Islet precursor cell (in vitro differentiated cells): ENCODE data around the gene MTUS2.

ENCODE experiments used
- DNase-seq: peaks from one replicate; pipeline ENCODE4 v3.0.0-alpha.2; 2018

MTUS2 gene

DNA sequence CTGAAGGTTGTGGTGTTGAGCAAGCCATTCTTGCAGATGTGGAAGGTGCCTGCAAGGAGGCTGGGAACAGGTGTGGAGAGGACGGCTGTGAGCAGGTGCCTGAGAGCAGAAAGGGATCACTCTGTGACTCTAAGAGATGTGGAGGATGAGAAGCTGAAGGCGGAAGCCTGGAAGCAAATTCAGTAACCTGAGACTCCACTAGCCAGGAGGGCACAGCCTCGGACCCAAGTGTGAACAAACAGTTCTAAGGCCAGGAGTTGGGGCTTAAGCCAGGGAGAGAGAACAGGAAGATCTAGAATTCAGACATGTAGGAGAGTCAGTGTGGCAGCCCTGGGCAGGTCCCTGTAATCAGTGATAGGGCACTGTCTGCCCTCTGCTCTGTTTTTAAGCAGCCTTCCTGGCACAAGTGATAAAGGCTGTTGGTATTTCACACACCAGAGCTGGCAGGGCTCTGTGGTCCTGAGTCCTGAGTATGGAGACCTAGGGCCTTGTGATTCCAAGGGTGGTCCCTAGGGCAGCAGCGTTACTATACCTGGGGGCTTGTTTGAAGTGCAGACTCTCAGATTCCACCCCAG, 644.1 kb downstream of the MTUS2 start:
- peak; percentile 48 for DNase-seq

GRCh38 chr13:29465741-29466293, 645.7 kb downstream of the MTUS2 start:
- peak; percentile 66 for DNase-seq

GRCh38 chr13:29471551-29471950, 651.4 kb downstream of the MTUS2 start:
- no peak for DNase-seq

DNA sequence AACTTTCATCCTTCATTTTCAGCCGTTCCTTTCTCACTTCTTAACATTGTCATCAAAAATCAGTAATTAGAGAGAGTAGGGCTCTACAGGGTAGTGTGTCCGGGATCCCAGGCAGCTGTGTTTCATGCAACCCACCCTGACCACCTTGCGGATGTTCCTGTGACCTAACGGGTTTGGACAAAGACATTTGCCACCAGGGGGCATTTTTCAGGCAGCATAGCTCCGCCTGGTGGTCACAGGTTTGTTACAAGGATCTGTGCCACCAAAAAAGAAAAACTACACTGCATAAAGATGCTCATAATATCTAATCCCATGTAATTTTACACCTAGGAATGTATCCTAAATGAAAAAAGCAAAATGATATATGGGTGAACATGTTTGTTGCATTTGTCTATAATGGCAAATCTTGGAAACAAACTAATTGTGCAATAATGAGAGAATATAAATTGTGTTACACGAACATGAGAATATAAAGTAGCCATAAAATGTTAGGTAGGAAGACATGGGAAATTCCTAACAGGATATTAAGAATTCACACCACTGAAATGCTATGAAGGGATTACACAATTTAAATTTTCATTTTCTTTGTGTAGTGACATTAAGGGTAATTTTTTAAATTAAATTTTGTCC, 652.3 kb downstream of the MTUS2 start:
- DNase-seq = peak; percentile 76

DNA sequence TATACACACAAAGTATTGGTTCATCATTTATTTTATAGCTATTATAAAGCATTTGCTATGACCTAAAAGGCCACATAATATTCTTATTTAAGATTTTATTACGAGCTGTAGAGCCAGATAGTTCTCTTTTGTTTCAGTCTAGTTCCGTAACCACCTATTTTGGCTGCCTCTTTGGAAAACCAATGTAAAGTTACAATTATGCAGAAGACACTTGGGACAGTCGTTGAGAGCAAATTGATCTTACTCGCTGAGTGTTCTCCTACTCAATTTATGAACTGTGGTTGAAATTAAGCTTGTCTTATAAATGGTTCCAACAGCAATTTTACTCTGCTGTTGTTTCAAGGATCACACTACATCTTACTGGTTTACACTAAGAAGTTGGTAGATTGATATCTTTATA, 653.0 kb downstream of the MTUS2 start:
- no peak for DNase-seq

DNA sequence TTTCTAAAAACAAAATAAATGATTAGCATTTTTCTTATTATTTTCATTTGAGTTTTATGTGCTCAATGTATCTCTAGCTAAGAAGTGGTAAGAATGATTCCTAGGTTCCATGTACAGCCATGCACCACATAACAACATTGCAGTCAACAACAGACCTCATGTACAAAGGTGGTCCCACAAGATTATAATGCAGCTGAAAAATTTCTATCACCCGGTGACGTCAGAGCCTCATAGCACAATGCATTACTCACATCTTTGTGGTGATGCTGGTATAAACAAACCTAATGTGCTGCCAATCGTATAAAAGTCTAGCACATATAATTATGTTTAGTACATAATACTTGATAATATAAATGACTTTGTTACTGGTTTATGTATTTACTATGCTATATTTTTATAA, 654.9 kb downstream of the MTUS2 start:
- no peak for DNase-seq

DNA sequence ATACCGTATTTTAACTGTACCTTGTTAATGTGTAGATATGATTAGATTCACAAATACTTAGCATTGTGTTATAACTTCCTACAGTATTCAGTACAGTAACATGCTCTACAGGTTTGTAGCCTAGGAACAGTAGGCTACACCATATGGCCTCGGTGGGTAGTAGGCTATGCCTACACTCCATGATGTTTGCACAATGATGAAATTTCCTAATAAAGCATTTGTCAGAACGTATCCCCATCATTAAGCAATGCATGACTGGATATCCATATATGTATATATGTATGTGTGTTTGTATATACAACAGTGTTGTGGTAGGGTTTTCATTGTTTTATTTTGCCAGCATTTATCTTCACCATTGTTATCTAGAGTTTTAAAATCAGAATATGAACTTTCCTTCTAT, 655.9 kb downstream of the MTUS2 start:
- DNase-seq = no peak

- no peak for DNase-seq
Measured at GRCh38 chr13:29479716-29480492, 659.8 kb downstream of the MTUS2 start.

GRCh38 chr13:29480893-29481525, 660.9 kb downstream of the MTUS2 start:
- no peak for DNase-seq

DNA sequence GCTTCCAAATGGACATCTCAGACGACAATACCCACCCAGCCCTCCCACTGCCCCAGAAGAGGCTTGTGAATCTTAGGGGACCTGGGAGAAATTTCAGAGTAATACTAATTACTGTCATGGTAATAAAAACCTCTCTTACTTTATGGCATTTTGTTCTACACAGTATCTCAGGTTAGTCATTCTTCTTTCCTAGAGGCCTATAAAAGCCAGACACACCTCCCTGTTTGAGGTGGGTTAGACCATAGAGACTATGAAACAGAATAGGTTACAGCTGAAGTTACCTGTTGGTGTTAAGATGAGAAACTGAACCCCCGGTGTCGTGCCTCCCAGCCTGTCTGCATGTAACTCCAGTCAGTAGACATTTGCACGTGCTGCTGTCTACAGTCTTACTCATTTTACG, 661.5 kb downstream of the MTUS2 start:
- no peak for DNase-seq

- DNase-seq = no peak
Measured at GRCh38 chr13:29482504-29482903, 662.4 kb downstream of the MTUS2 start.

DNA sequence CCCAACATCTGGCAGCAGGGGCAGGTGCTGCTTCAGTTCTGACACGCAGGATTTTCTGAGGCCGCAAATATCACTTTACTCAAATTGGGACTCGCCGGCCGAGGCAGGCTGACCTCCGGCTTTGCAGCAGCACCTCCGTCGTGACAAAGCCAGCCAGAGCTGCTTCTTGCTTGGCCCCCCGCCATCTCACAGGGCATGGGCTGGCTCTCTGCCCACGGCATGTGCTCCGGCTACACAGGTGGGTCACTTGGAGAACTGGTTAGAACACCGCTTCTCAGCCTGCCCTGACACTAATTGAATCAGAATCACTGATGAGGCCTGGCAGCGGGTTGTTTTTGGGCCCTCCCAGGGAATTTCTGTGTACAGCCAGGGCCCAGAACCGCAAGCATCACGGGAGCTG, 663.1 kb downstream of the MTUS2 start:
- DNase-seq = no peak

DNA sequence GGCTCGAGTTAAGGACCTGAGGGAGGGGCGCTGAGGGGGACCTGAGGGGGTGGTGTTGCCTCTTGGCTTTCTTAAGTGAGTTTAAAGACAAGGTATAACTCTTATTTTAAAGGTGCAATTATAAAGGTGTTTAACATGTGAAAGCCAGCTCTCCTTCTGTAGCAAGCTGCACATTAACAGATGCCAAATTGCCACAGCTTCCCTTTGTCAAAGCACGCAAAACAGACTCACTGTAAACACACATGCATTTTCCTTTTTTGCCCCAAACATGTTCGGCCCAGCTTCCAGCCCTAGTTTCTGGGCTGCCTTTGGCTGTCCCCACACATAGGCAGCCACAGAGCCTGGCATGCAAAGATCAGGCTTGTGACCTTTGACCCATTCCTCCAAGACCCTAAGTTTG, 663.5 kb downstream of the MTUS2 start:
- DNase-seq = no peak

DNA sequence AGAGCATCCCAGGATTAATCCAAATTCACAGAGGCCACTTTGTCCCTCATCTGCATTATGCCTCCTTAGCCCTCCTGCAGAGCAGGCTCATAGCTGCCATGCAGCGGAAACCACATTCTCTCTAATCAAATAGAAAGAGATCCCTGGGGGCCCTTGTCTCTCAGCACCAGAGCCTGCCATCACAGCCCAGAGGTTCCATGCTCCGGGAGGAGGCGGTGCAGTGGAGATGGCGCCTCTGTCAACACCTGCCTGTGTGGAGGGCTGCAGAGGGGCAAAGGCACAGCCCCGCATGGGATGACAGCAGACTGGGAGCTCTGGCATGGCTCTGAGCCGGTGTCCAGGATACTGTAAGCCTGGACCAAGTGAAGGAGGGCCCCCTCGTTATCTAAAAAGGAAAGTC, 664.1 kb downstream of the MTUS2 start:
- no peak for DNase-seq

DNA sequence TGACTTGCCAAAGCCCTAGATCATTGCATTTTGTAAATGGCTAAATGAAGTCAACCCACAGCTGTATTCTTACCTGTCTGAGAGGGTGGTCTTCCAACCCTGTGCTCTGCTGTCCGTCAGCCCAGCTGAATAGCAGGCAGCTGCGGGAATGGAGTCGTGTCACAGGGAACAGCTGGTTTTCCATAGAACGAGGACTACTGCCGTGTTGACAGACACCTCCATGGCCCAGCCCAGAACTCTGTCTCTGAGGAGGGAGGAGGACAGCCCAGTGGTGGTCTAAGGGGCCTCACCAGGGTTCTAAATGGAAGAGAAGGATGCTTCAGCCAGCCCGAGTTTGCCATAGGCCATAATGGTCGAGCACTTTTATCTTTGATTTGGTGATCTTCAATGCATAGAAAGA, 664.7 kb downstream of the MTUS2 start:
- no peak for DNase-seq

DNA sequence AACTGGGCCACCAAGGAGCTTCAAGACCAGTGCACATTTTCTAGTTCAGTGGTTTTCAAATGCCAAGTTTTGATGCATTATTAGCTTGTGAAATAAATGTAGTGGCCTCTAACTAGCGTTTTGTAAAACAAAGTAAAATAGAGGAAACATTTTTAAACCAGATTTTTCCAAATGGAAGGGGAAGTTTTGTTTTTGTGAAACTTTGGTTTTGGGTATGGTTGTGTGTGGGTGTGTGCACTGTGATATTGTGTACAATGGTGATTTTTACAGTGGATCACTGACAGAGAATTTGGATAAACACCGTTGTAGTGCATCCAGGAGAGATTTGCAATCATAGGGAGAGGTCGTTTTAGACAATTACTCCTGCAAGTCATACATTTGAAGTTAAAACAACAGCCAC, 666.4 kb downstream of the MTUS2 start:
- no peak for DNase-seq

DNA sequence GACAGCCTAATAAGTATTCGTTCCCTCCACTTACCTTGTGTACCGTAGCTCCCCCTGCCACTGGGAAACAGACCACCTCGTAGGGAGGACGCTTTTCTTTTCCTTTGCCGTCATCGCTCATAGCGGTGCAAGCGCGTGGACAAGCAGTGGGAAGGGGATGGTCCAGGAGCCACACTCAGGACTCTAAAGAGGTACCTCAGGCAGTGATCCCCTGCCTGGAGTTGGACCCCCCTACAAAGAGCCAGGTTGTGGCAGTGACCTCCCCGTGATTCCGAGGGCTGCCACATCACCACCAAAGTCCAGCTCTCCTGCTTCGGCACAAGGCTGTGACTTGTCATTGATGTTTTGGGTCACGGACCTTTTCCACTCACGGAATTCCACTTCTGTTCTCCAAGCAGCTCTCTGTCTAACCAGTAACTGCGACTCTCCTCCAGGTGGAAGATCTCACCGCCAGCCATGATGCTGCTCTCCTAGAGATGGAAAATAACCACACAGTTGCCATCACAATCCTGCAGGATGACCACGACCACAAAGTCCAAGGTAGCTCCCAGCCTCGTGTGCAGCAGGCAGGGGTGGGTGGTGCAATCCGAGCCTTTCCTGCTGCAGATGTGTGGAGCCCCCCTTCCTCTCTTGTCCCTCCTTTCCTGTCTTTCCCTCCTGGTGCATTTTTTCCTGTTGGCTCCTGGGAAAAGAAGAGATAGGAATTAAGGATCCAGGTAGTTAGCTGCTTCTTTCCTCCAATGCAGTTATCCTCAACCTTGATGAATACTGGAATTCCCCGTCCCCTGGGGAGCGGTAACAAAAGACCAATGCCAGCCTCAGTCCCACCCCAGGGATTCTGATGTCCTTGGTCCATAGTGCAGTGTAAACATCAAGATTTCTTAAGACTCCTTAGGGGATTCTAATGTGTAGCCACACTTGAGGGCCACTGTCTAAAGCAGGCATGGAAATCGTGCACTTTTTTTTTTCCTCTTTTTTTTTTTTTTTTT, 667.6 kb downstream of the MTUS2 start:
- no peak for DNase-seq

GRCh38 chr13:29489650-29490560, 669.8 kb downstream of the MTUS2 start:
- no peak for DNase-seq

DNA sequence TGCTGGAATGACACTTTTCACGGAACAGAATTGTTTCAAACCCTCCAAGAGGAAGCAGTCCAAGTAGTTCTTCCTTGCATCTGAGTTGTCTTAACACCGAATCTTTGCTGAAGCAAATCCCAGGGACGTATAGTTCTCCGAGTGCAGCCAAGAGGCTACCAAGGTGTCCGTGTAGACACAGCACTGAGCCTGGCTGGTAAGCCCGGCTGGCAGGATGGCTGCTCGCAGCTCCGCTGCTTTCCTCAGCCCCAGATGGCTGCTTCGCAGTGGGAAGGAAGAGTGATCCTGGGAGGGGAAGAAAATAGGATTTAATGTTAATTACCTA, 670.4 kb downstream of the MTUS2 start:
- no peak for DNase-seq

DNA sequence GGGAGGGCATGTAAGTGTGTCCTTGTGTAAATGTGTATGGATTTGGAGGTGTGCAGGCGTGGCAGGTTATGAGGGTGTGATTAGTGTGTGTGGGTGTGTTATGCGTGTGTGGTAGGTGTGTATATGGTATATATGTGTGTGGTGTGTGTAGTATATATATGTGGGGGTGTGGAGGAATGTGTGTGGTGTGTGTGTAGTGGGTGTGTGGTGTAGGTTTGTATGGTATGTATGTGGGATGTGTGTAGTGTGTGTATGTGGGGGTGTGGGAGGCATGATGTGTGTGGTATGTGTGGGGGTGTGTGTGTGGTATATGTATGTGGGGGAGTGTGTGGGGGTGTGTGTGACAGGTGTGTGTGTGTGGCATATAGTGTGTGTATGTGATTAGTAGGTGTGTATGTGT, 671.1 kb downstream of the MTUS2 start:
- DNase-seq = no peak

- DNase-seq = no peak
Measured at GRCh38 chr13:29493796-29494195, 673.7 kb downstream of the MTUS2 start.
